ENCODE measurements around the gene ST6GAL1.

ST6GAL1 gene

DNA sequence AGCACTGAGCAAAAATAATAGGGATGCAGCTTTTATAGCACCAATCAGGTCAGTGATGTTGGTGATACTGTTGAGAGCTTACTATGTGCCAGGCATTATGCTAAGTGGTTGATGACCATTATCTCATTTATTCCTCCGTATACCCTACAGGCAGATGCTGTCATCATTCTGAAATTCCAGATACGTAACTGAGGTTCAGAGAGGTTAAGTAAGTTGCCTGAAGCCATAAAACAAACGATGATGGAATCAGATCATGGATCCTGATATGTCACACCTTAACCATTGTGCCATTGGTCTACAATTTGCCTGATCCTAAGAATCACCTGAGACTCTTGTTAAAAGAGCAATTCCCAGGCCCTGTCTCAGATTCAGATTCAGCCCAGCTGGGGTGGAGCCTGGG is 49.5 kb downstream of the ST6GAL1 start:
- TF ChIP-seq CTCF (conservative IDR thresholded peaks at IDR 0.05), result no peak
- TF ChIP-seq ZFX (IDR thresholded peaks at IDR 0.05), result no peak
- no peak overlapping the region for H3K27ac ChIP-seq

DNA sequence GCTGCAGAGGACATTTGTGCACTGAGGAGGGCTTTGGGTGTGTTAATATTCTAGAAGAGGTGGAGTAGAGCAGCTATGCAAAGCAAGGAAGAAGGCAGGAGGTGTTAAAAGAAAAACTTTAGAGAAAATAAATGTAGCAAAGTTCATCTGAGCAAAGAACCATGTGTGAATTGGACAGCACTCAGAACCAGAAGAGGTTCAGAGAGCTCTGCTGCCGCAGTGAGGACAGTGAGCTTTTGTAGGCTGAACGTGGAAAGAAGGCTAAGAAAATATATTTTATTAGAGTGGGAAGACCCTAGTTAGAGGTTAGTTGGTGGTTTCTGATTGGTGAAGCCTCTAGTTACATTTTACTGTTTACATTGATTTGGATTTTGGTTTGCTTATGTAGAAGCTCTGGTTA is 50.7 kb downstream of the ST6GAL1 start:
- TF ChIP-seq CTCF (conservative IDR thresholded peaks at IDR 0.05) (no peak), ZFX (IDR thresholded peaks at IDR 0.05) (no peak)
- no peak overlapping the region for H3K27ac ChIP-seq

DNA sequence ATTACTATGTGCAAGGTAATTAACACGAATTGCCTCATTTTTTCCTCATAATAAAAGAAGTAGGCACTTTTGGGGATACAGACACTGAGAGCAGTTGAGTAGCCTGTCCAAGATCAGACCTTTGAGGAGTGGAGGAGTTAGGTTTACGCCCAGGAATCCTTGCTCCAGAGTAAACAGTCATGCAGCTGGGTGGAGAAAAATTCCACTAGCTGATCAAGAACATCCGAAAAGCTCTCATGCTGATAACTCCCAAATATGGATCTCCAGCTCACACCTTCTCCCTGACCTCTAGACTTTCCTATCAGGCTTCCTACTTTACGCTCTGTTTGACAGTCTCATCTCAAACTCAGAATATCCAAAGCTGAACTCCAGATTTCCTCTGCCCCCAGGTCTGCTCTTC is 53.3 kb downstream of the ST6GAL1 start:
- H3K27ac ChIP-seq, result no peak overlapping the region
- TF ChIP-seq ZFX (IDR thresholded peaks at IDR 0.05) (no peak), CTCF (conservative IDR thresholded peaks at IDR 0.05) (no peak)

DNA sequence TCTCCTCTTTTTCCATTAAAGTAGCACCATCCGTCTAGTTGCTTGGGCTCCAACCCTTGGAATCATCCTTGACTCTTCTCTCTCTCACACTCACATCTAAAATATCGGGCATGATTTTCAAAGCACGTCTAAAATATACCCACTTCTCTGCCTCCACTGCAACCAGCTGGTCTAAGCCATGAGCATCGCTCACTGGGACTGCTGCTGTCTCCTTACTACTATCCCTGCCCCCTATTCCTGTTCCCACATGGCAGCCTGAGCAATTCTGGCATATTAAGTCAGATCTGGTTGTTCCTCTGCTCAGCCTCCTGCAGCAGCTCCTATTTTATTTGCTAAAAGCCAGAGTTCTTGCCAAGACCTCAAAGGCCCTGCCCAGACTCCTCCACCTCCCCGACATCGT is 53.7 kb downstream of the ST6GAL1 start:
- no peak overlapping the region for H3K27ac ChIP-seq
- TF ChIP-seq CTCF (conservative IDR thresholded peaks at IDR 0.05) (no peak), ZFX (IDR thresholded peaks at IDR 0.05) (no peak)

DNA sequence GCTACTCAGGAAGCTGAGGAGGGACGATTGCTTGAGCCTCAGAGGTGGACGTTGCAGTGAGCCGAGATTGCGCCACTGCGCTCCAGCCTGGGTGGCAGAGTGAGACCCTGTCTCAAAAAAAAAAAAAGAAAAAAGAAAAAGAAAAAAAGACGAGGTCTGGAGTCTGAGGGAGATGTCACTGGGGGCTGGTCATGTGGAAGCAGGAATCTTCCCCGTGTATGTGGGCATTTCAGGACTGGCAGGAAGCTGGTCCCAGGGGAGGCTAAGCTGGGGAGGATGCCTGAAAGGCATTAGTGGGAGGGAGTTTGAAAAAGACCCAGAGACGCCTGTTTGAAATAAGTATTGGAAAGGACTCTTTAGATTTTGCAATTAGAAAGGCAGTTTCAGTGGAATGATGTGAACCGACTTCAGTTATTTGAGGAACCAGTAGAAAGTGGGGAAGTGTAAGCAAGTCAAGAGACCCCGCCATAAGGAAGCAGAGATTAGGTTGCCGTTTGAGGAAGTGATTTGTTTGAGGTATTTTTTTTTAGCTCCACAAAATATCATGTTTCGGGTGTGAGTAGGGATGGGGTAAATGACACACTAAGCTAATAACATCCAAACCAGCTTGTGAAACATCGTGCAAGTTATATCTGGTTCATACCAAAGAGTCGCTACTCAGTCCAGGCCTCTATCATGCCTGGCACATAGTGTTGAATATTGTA is 55.5 kb downstream of the ST6GAL1 start:
- no peak overlapping the region for H3K27ac ChIP-seq
- TF ChIP-seq CTCF (conservative IDR thresholded peaks at IDR 0.05) (no peak), ZFX (IDR thresholded peaks at IDR 0.05) (no peak)

DNA sequence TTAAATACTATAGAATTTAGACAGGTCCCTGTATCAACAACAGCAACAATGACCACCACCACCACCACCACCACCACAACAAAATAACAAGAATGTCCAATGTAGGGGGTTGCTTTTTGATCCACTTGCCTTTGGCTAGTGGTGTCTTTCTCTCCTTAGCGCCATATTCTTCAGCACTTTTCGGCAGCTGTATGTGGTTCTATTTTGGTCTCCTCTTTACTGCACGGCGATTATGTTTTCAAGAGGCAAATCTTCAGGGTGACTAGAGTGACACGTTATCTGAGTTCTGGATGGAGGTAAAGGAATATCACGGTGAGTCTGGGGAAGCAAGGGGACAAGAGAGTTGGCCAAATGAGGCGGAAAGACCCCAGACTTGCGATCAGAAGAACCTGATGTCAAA is 56.1 kb downstream of the ST6GAL1 start:
- no peak overlapping the region for H3K27ac ChIP-seq

GRCh38 chr3:186986816-186987215 is 56.5 kb downstream of the ST6GAL1 start:
- TF ChIP-seq ZFX (IDR thresholded peaks at IDR 0.05) (no peak), CTCF (conservative IDR thresholded peaks at IDR 0.05) (no peak)
- H3K27ac ChIP-seq, result no peak overlapping the region

More for the DNA sequence above, 56.1 kb downstream of the ST6GAL1 start:
- TF ChIP-seq CTCF (conservative IDR thresholded peaks at IDR 0.05) (no peak), ZFX (IDR thresholded peaks at IDR 0.05) (no peak)
